Hepatocyte (in vitro differentiated cells): ENCODE measurements around the gene MPI.

Experiments
- CTCF ChIP-seq: fragments of 200-600 bp; sonication (generic); IDR thresholded peaks from 2 replicates; pipeline ENCODE4 v1.5.1; 2016; ENCODE audit warnings: antibody characterized with exemption, mild to moderate bottlenecking; ENCODE audit not compliant: poor library complexity
- EZH2 ChIP-seq: fragments of 200-600 bp; sonication (generic); IDR thresholded peaks from 2 replicates; pipeline ENCODE4 v1.6.1; 2016; ENCODE audit warnings: antibody characterized with exemption, mild to moderate bottlenecking, borderline replicate concordance

- no peak for TF ChIP-seq CTCF
- TF ChIP-seq EZH2: no peak
These were observed 45.9 kb upstream of the MPI start for GRCh38 chr15:74843891-74844299.
